GM19438 (cell line): ENCODE measurements around the gene HDAC7.

Experiments
- ATAC-seq: cut with Tn5 transposase; IDR thresholded peaks from one replicate; pipeline ENCODE4 v1.9.1; 2021; ENCODE audit warnings: low read depth; ENCODE audit not compliant: unreplicated experiment

Gene HDAC7

GRCh38 chr12:47750916-47751470 lies 68.7 kb downstream of the HDAC7 start:
- no peak for ATAC-seq

- no peak for ATAC-seq
These were observed 69.4 kb downstream of the HDAC7 start for GRCh38 chr12:47750229-47750798.

GRCh38 chr12:47748899-47749298 lies 70.8 kb downstream of the HDAC7 start:
- ATAC-seq: no peak

- ATAC-seq: no peak
These were observed 71.2 kb downstream of the HDAC7 start for GRCh38 chr12:47748507-47748828.

GRCh38 chr12:47747596-47748506 lies 71.9 kb downstream of the HDAC7 start:
- ATAC-seq: no peak

GRCh38 chr12:47747126-47747525 lies 72.6 kb downstream of the HDAC7 start:
- no peak for ATAC-seq

GRCh38 chr12:47746523-47746922 lies 73.2 kb downstream of the HDAC7 start:
- ATAC-seq: no peak

GRCh38 chr12:47746073-47746472 lies 73.6 kb downstream of the HDAC7 start:
- ATAC-seq: no peak

- ATAC-seq: no peak
These were observed 74.1 kb downstream of the HDAC7 start for GRCh38 chr12:47745485-47746041.

- ATAC-seq: no peak
These were observed 74.8 kb downstream of the HDAC7 start for GRCh38 chr12:47744778-47745436.

- no peak for ATAC-seq
These were observed 75.6 kb downstream of the HDAC7 start for GRCh38 chr12:47744005-47744651.

- no peak for ATAC-seq
These were observed 76.3 kb downstream of the HDAC7 start for GRCh38 chr12:47743311-47743860.

GRCh38 chr12:47742253-47742825 lies 77.4 kb downstream of the HDAC7 start:
- ATAC-seq: no peak

GRCh38 chr12:47741340-47741703 lies 78.4 kb downstream of the HDAC7 start:
- no peak for ATAC-seq

- ATAC-seq: peak; percentile 55
These were observed 78.9 kb downstream of the HDAC7 start for GRCh38 chr12:47740606-47741339.

GRCh38 chr12:47739979-47740378 lies 79.7 kb downstream of the HDAC7 start:
- peak; percentile 62 for ATAC-seq

GRCh38 chr12:47739297-47739696 lies 80.4 kb downstream of the HDAC7 start:
- no peak for ATAC-seq

GRCh38 chr12:47737936-47738594 lies 81.6 kb downstream of the HDAC7 start:
- no peak for ATAC-seq
